A549 (cell line): ENCODE data around the gene DNM3. TPM values are rescaled to one million over a fixed set of nuclear protein-coding genes. Genes with fewer than 3 reads are reported as not detected.

Source experiments
- ATAC-seq, 2 experiments: fragments of 200-7000 bp in 1 of 2; fragments of >200 bp in 1 of 2; cut with Nextera tagmentation in 1 of 2; cut with Tn5 transposase in 1 of 2; 3 replicates each; pipeline versions ENCODE4 v1.8.0 to v1.9.1; 2018 to 2020; ENCODE audit warnings: mild to moderate bottlenecking in 1 of 2, moderate library complexity in 1 of 2
- CTCF ChIA-PET: fragments of 300-600 bp; sonication (Branson Sonifier 250); formaldehyde crosslinking; extraction: SDS; loops from one replicate; lab custom pipeline; 2021; ENCODE audit warnings: antibody characterized with exemption, inconsistent platforms; lab: Yijun Ruan, JAX
- POLR2A ChIA-PET: fragments of 350-600 bp; formaldehyde crosslinking; extraction: SDS; loops from one replicate; lab custom pipeline; 2021; ENCODE audit warnings: antibody characterized with exemption, inconsistent platforms; lab: Yijun Ruan, JAX
- DNase-seq, 2 experiments: peaks; one replicate each; pipeline versions ENCODE4 v3.0.0 to v3.0.0-alpha.2; 2011 to 2016; ENCODE audit warnings: low read depth in 1 of 2, low spot score in 1 of 2
- FAIRE-seq: peaks from 2 replicates; lab custom pipeline; 2011; peaks lifted over from hg19 to GRCh38; lab: Jason Lieb, UNC
- H3K27ac ChIP-seq, 2 experiments: fragments of >200 bp; sonication (Bioruptor Twin); formaldehyde crosslinking; 3 replicates each; pipeline ENCODE4 v1.5.1; 2016 to 2017
- H3K4me1 ChIP-seq: fragments of >200 bp; sonication (Bioruptor Twin); formaldehyde crosslinking; 3 replicates; pipeline ENCODE4 v1.6.1; 2016
- H3K4me2 ChIP-seq: fragments of >200 bp; sonication (Bioruptor Twin); formaldehyde crosslinking; 3 replicates; pipeline ENCODE4 v1.6.1; 2016
- H3K4me3 ChIP-seq: fragments of >200 bp; sonication (Bioruptor Twin); formaldehyde crosslinking; 3 replicates; pipeline ENCODE4 v1.5.1; 2016
- H3K9me3 ChIP-seq: fragments of >200 bp; sonication (Bioruptor Twin); formaldehyde crosslinking; 3 replicates; pipeline ENCODE4 v1.6.1; 2016
- BHLHE40 ChIP-seq: IDR thresholded peaks from 2 replicates; pipeline ENCODE4 v1.6.1; 2012; ENCODE audit warnings: low read depth, low read length, inconsistent platforms
- CBX2 ChIP-seq: fragments of 200-600 bp; sonication (generic); IDR thresholded peaks from 2 replicates; pipeline ENCODE4 v1.6.1; 2016; ENCODE audit warnings: low read depth, mild to moderate bottlenecking, borderline replicate concordance
- E2F6 ChIP-seq: IDR thresholded peaks from 2 replicates; pipeline ENCODE4 v1.6.1; 2012; ENCODE audit warnings: low read depth, borderline replicate concordance
- EHF ChIP-seq: fragments of 250-450 bp; sonication (Bioruptor Pico); IDR thresholded peaks from 2 replicates; pipeline ENCODE4 v1.5.0; 2020; ENCODE audit warnings: mild to moderate bottlenecking
- EHMT2 ChIP-seq: fragments of 200-600 bp; sonication (generic); IDR thresholded peaks from 2 replicates; pipeline ENCODE4 v1.6.1; 2016; ENCODE audit warnings: antibody characterized with exemption, low read depth, mild to moderate bottlenecking, moderate library complexity
- HEYL ChIP-seq: fragments of 250-450 bp; sonication (Bioruptor Pico); IDR thresholded peaks from 2 replicates; pipeline ENCODE4 v1.8.0; 2021; ENCODE audit warnings: mild to moderate bottlenecking, moderate library complexity
- HOXB5 ChIP-seq: fragments of 250-450 bp; sonication (Bioruptor Pico); IDR thresholded peaks from 2 replicates; pipeline ENCODE4 v1.5.0; 2020; ENCODE audit warnings: mild to moderate bottlenecking, moderate library complexity
- MAFK ChIP-seq: fragments of 450-650 bp; IDR thresholded peaks from 2 replicates; pipeline ENCODE4 v1.6.1; 2014; ENCODE audit not compliant: partially characterized antibody
- PBX3 ChIP-seq: IDR thresholded peaks from 2 replicates; pipeline ENCODE4 v1.6.1; 2012
- PHF8 ChIP-seq: fragments of 200-600 bp; sonication (generic); IDR thresholded peaks from 2 replicates; pipeline ENCODE4 v1.6.1; 2016; ENCODE audit warnings: low read depth, mild to moderate bottlenecking, antibody characterized with exemption, moderate library complexity, borderline replicate concordance
- RAD21 ChIP-seq, 2 experiments: fragments of >200 bp in 1 of 2; sonication (Bioruptor Twin) in 1 of 2; formaldehyde crosslinking in 1 of 2; IDR thresholded peaks in 1 of 2; conservative IDR thresholded peaks in 1 of 2; 2 replicates in 1 of 2; 3 replicates in 1 of 2; pipeline ENCODE4 v1.6.1; 2012 to 2018; ENCODE audit warnings: inconsistent platforms in 1 of 2
- RARB ChIP-seq: fragments of 250-450 bp; sonication (Bioruptor Pico); IDR thresholded peaks from 2 replicates; pipeline ENCODE4 v1.8.0; 2021; ENCODE audit warnings: mild to moderate bottlenecking, moderate library complexity
- RCOR1 ChIP-seq: fragments of 150-350 bp; IDR thresholded peaks from 2 replicates; pipeline ENCODE4 v1.6.1; 2014; ENCODE audit warnings: antibody characterized with exemption, low read length, low read depth
- SREBF2 ChIP-seq: fragments of 450-650 bp; IDR thresholded peaks from 2 replicates; pipeline ENCODE4 v1.6.1; 2014; ENCODE audit warnings: mild to moderate bottlenecking, moderate library complexity
- ZC3H11A ChIP-seq: fragments of 450-650 bp; IDR thresholded peaks from 2 replicates; pipeline ENCODE4 v1.6.1; 2014; ENCODE audit warnings: antibody characterized with exemption, mild to moderate bottlenecking
- ZFP36 ChIP-seq: fragments of 450-650 bp; IDR thresholded peaks from 2 replicates; pipeline ENCODE4 v1.6.1; 2014; ENCODE audit warnings: borderline replicate concordance; ENCODE audit not compliant: partially characterized antibody
- ZNF302 ChIP-seq: fragments of 250-450 bp; sonication (Bioruptor Pico); IDR thresholded peaks from 2 replicates; pipeline ENCODE4 v1.9.0; 2021; ENCODE audit warnings: inconsistent platforms, mild to moderate bottlenecking, moderate library complexity
- ZSCAN20 ChIP-seq: fragments of 250-450 bp; sonication (Bioruptor Pico); IDR thresholded peaks from 2 replicates; pipeline ENCODE4 v1.8.0; 2022; ENCODE audit warnings: mild to moderate bottlenecking, moderate library complexity
- WGBS: methylation state at CpG from one replicate; pipeline ENCODE4 v1.1.6; 2017; ENCODE audit errors: missing lambda C conversion rate; 5-methylcytosine and 5-hydroxymethylcytosine counted together
- polyA plus RNA-seq, 4 experiments: library from polyadenylated mRNA; depleted of rRNA in 3 of 4; stranded (reverse); fragments of >200 nt; fragmentation: RNase III in 1 of 4; extraction: RNeasy Plus Mini Kit Qiagen cat#74134 plus additional on column Dnase treatment in 1 of 4; gene quantifications; 2 replicates in 3 of 4; 3 replicates in 1 of 4; pipeline ENCODE4 v1.2.3, GENCODE V29; 2011 to 2017
- TF ChIP-seq, protein P1 (sequence below): fragments of 200-600 bp; sonication (generic); IDR thresholded peaks from 2 replicates; pipeline ENCODE4 v1.6.1; 2016; ENCODE audit warnings: antibody characterized with exemption, mild to moderate bottlenecking, moderate library complexity
- TF ChIP-seq, protein P2 (sequence below): fragments of 450-650 bp; IDR thresholded peaks from 2 replicates; pipeline ENCODE4 v1.6.1; 2014; ENCODE audit warnings: antibody characterized with exemption

The DNM3 gene
- polyA plus RNA-seq, 2 of the 4 experiments (the other 2 are of a cell fraction): 0.57 to 1.5 TPM

GRCh38 chr1:171904778-171905450 is 63.6 kb downstream of the DNM3 start:
- TF ChIP-seq RARB (no peak), MAFK (peak; percentile 79)
- POLR2A ChIA-PET: no interaction called here
- WGBS: 68% methylated on average over 5 of the region's 5 CpGs
- DNase-seq: no peak
- CTCF ChIA-PET: interaction anchor here (2.2 kb wide), 1 partner anchor 9 kb away, joined by 5 read pairs; no protein-coding TSS in a partner anchor
- FAIRE-seq: no peak
- no peak overlapping the region for H3K27ac ChIP-seq
- H3K9me3 ChIP-seq: no peaks in the 10 kb centered on the region
- H3K4me3 ChIP-seq: no peak overlapping the region
- no peaks in the 10 kb centered on the region for H3K4me1 ChIP-seq
- ATAC-seq: no peak
- H3K4me2 ChIP-seq: no peak overlapping the region

DNA sequence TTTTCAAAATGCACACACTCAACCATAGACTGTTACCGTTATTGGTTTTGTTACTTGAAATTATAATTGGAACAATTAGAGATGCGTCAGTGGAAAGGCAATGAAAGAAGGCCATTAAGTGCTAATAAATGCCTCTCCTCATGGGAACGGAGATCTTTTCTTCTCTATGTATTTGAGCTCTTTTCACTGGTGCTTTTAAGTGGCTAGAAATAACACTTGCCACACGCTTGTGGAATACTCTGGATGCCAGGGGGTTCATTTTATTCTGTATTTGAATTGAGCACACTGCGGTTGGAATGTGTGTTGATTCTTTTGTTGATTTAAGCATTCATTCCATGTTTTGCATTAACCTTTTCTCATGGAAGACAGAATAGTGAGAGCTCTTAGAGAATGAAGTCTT is 68.4 kb downstream of the DNM3 start:
- H3K27ac ChIP-seq: no peak overlapping the region
- H3K4me2 ChIP-seq: no peak overlapping the region; the same call in 2 of the 3 replicates
- TF ChIP-seq HOXB5 (CRISPR knock-in tag): no peak
- TF ChIP-seq CBX2: no peak
- no peak for TF ChIP-seq ZNF302 (CRISPR knock-in tag)
- no peak for TF ChIP-seq MAFK
- no peak overlapping the region for H3K4me3 ChIP-seq
- DNase-seq (no peak), FAIRE-seq (no peak), ATAC-seq (no peak)
- 58% methylated on average over 5 of the region's 5 CpGs for WGBS
- H3K9me3 ChIP-seq: no peaks in the 10 kb centered on the region
- ChIA-PET POLR2A (no interaction called here), CTCF (interaction anchor here (0.9 kb wide), 1 partner anchor 19 kb away, joined by 3 read pairs; no protein-coding TSS in a partner anchor)
- H3K4me1 ChIP-seq: peaks cover 24% of the 10 kb centered on the region

GRCh38 chr1:171910786-171911185 is 69.5 kb downstream of the DNM3 start:
- H3K4me3 ChIP-seq: no peak overlapping the region
- H3K4me1 ChIP-seq: peaks cover 24% of the 10 kb centered on the region
- TF ChIP-seq ZFP36 (no peak), E2F6 (no peak), EHMT2 (no peak), RARB (no peak), ZSCAN20 (CRISPR knock-in tag) (no peak), PBX3 (no peak), BHLHE40 (no peak), ZNF302 (CRISPR knock-in tag) (no peak), ZC3H11A (no peak), PHF8 (no peak), EHF (CRISPR knock-in tag) (no peak), RCOR1 (no peak), SREBF2 (no peak), HEYL (CRISPR knock-in tag) (no peak), RAD21 (conservative IDR thresholded peaks at IDR 0.05 in 1 of 2, IDR thresholded peaks at IDR 0.05 in 1 of 2) (no peak)
- TF ChIP-seq, protein P1, sequence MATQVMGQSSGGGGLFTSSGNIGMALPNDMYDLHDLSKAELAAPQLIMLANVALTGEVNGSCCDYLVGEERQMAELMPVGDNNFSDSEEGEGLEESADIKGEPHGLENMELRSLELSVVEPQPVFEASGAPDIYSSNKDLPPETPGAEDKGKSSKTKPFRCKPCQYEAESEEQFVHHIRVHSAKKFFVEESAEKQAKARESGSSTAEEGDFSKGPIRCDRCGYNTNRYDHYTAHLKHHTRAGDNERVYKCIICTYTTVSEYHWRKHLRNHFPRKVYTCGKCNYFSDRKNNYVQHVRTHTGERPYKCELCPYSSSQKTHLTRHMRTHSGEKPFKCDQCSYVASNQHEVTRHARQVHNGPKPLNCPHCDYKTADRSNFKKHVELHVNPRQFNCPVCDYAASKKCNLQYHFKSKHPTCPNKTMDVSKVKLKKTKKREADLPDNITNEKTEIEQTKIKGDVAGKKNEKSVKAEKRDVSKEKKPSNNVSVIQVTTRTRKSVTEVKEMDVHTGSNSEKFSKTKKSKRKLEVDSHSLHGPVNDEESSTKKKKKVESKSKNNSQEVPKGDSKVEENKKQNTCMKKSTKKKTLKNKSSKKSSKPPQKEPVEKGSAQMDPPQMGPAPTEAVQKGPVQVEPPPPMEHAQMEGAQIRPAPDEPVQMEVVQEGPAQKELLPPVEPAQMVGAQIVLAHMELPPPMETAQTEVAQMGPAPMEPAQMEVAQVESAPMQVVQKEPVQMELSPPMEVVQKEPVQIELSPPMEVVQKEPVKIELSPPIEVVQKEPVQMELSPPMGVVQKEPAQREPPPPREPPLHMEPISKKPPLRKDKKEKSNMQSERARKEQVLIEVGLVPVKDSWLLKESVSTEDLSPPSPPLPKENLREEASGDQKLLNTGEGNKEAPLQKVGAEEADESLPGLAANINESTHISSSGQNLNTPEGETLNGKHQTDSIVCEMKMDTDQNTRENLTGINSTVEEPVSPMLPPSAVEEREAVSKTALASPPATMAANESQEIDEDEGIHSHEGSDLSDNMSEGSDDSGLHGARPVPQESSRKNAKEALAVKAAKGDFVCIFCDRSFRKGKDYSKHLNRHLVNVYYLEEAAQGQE: no peak
- TF ChIP-seq, protein P2, sequence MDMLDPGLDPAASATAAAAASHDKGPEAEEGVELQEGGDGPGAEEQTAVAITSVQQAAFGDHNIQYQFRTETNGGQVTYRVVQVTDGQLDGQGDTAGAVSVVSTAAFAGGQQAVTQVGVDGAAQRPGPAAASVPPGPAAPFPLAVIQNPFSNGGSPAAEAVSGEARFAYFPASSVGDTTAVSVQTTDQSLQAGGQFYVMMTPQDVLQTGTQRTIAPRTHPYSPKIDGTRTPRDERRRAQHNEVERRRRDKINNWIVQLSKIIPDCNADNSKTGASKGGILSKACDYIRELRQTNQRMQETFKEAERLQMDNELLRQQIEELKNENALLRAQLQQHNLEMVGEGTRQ: no peak
- TF ChIP-seq, all 56 proteins: peak for 0
- no peaks in the 10 kb centered on the region for H3K9me3 ChIP-seq
- 93% methylated on average over 2 of the region's 2 CpGs for WGBS
- FAIRE-seq (no peak), DNase-seq (no peak), ATAC-seq (no peak)
- H3K27ac ChIP-seq: no peak overlapping the region
- ChIA-PET POLR2A (no interaction called here), CTCF (interaction anchor here (0.6 kb wide), 2 partner anchors 150 to 520 kb away, joined by 3 to 4 read pairs; no protein-coding TSS in a partner anchor)
- no peak overlapping the region for H3K4me2 ChIP-seq
